ENCODE results near the gene NHERF1. TPM values are rescaled to one million over a fixed set of nuclear protein-coding genes. Genes with fewer than 3 reads are reported as not detected.

NHERF1 gene
- total RNA-seq, 4 donors from 2014 or later = 10.3 to 25.7 (median 19.9) TPM

GRCh38 chr17:74780443-74781238 lies 32.2 kb downstream of the NHERF1 start:
- H3K36me3 ChIP-seq = peaks cover 0 to 48% of the 10 kb centered on the region in 2 donors
- H3K9me3 ChIP-seq = no peaks in the 10 kb centered on the region
- TF ChIP-seq POLR2A (IDR thresholded peaks at IDR 0.05) = no peak
- no peak for TF ChIP-seq POLR2AphosphoS5 (IDR thresholded peaks at IDR 0.05)
- TF ChIP-seq CTCF (IDR thresholded peaks at IDR 0.05) = peak in 1 of 4 experiments; percentile 3
- H3K27ac ChIP-seq = no peak overlapping the region
- no peak overlapping the region for H3K4me3 ChIP-seq
- peaks cover 3 to 15% (median 5%) of the 10 kb centered on the region in 3 donors for H3K4me1 ChIP-seq
- no peaks in the 10 kb centered on the region for H3K27me3 ChIP-seq
- no peak for ATAC-seq
- 65 to 93% methylated on average over 2 to 5 of the region's 7 CpGs for WGBS, 2 donors (ENCODE audit: low coverage in 1 of 2)

- H3K4me3 ChIP-seq = no peak overlapping the region
- H3K27ac ChIP-seq = no peak overlapping the region
- H3K27me3 ChIP-seq = no peaks in the 10 kb centered on the region
- ATAC-seq = no peak
- H3K9me3 ChIP-seq = no peaks in the 10 kb centered on the region
- TF ChIP-seq CTCF (IDR thresholded peaks at IDR 0.05) (no peak), POLR2A (IDR thresholded peaks at IDR 0.05) (no peak), POLR2AphosphoS5 (IDR thresholded peaks at IDR 0.05) (no peak), EP300 (IDR thresholded peaks at IDR 0.05) (no peak)
- peaks cover 0 to 2% (median 0%) of the 10 kb centered on the region in 3 donors for H3K4me1 ChIP-seq
- 82 to 100% methylated on average over 2 to 3 of the region's 5 CpGs for WGBS, 2 donors (ENCODE audit: low coverage in 1 of 2)
- H3K36me3 ChIP-seq = peaks cover 0 to 58% of the 10 kb centered on the region in 2 donors
Observed at GRCh38 chr17:74782571-74782970, 34.1 kb downstream of the NHERF1 start.

GRCh38 chr17:74784125-74784810 lies 35.8 kb downstream of the NHERF1 start:
- no peak for ATAC-seq
- WGBS, 2 donors (ENCODE audit: low coverage in 1 of 2) = 73 to 80% methylated on average over 4 to 5 of the region's 5 CpGs
- peaks cover 0 to 69% of the 10 kb centered on the region in 2 donors for H3K36me3 ChIP-seq

GRCh38 chr17:74785096-74785980 lies 36.9 kb downstream of the NHERF1 start:
- no peak for ATAC-seq
- 83 to 100% methylated on average over 1 to 6 of the region's 21 CpGs for WGBS, 2 donors (ENCODE audit: low coverage in 1 of 2)

More at GRCh38 chr17:74784125-74784810, 35.8 kb downstream of the NHERF1 start:
- no peaks in the 10 kb centered on the region for H3K4me1 ChIP-seq
- H3K27me3 ChIP-seq = no peaks in the 10 kb centered on the region
- no peak overlapping the region for H3K4me3 ChIP-seq
- TF ChIP-seq CTCF (IDR thresholded peaks at IDR 0.05) (no peak), EP300 (IDR thresholded peaks at IDR 0.05) (no peak), POLR2A (IDR thresholded peaks at IDR 0.05) (no peak), POLR2AphosphoS5 (IDR thresholded peaks at IDR 0.05) (no peak)
- no peak overlapping the region for H3K27ac ChIP-seq
- no peaks in the 10 kb centered on the region for H3K9me3 ChIP-seq

More at GRCh38 chr17:74785096-74785980, 36.9 kb downstream of the NHERF1 start:
- Histone ChIP-seq H3K27ac (no peak overlapping the region), H3K36me3 (peaks cover 0 to 66% of the 10 kb centered on the region in 2 donors), H3K4me1 (no peaks in the 10 kb centered on the region), H3K27me3 (no peaks in the 10 kb centered on the region), H3K9me3 (no peaks in the 10 kb centered on the region), H3K4me3 (no peak overlapping the region)
- TF ChIP-seq POLR2A (IDR thresholded peaks at IDR 0.05) (no peak), CTCF (IDR thresholded peaks at IDR 0.05) (no peak), POLR2AphosphoS5 (IDR thresholded peaks at IDR 0.05) (no peak), EP300 (IDR thresholded peaks at IDR 0.05) (no peak)

Data from gastroesophageal sphincter (tissue), 4 donors.